Measurements from ENCODE around the gene PHC2. TPM values are rescaled to one million over a fixed set of nuclear protein-coding genes. Genes with fewer than 3 reads are reported as not detected.

PHC2 gene
- total RNA-seq, 4 donors from 2014 or later = 70.2 to 114 (median 77.2) TPM

DNA sequence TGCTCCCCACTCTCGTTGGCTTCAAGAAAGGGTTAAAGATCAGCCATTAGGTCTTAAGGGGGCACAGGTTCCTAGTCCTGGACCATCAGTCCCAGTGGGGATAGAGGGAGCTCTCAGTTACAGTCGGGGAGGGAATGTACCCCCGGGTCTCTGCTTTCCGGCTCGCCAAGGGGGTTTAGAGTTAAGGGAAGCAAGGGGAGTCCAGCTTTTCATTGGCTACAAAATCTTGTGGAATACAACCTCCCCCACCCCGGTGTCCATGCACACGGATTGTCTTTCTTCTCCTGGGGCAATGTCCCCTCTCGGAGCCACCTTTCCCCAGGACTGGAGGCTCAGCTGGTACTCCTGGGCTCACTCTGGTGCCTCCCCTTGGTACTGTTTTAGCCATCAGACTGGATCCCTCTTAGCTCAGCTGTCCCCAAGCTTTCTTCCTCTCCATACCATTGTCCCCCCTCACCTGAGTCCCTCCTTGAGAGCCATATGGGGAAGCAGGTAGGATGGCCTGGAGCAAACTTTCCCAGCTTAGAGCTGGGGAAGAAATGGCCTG, 110.2 kb downstream of the PHC2 start, which contains the start of gene A3GALT2:
Gene A3GALT2, minus strand, starts transcription at position 480 of the 547 bp plus-strand sequence. Its CDS starts 0 bp downstream, at position 480.
- intact Hi-C loops (cut with DNase I; ENCODE audit: low total_unique reads) = no loop called here
- H3K4me3 ChIP-seq (ENCODE audit: low read depth, poor library complexity, severe bottlenecking) = no peak within 1 kb of the TSS
- WGBS, 2 donors = 76% methylated on average over 8 of the region's 8 CpGs
- TF ChIP-seq, protein P1, sequence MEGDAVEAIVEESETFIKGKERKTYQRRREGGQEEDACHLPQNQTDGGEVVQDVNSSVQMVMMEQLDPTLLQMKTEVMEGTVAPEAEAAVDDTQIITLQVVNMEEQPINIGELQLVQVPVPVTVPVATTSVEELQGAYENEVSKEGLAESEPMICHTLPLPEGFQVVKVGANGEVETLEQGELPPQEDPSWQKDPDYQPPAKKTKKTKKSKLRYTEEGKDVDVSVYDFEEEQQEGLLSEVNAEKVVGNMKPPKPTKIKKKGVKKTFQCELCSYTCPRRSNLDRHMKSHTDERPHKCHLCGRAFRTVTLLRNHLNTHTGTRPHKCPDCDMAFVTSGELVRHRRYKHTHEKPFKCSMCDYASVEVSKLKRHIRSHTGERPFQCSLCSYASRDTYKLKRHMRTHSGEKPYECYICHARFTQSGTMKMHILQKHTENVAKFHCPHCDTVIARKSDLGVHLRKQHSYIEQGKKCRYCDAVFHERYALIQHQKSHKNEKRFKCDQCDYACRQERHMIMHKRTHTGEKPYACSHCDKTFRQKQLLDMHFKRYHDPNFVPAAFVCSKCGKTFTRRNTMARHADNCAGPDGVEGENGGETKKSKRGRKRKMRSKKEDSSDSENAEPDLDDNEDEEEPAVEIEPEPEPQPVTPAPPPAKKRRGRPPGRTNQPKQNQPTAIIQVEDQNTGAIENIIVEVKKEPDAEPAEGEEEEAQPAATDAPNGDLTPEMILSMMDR (IDR thresholded peaks at IDR 0.05) = no peak
- no peak for TF ChIP-seq POLR2A (IDR thresholded peaks at IDR 0.05)
- no peak for DNase-seq (ENCODE audit: low spot score in 2 of 2)

- 69 to 70% methylated on average over 12 of the region's 12 CpGs for WGBS, 2 donors
- H3K4me3 ChIP-seq (ENCODE audit: low read depth, poor library complexity, severe bottlenecking) = no peak overlapping the region
- TF ChIP-seq, protein P1 (IDR thresholded peaks at IDR 0.05) = no peak
- TF ChIP-seq POLR2A (IDR thresholded peaks at IDR 0.05) = no peak
- no peak for DNase-seq (ENCODE audit: low spot score in 2 of 2)
- intact Hi-C loops (cut with DNase I; ENCODE audit: low total_unique reads) = no loop called here
Observed at GRCh38 chr1:33319949-33320618, 110.8 kb downstream of the PHC2 start.

DNA sequence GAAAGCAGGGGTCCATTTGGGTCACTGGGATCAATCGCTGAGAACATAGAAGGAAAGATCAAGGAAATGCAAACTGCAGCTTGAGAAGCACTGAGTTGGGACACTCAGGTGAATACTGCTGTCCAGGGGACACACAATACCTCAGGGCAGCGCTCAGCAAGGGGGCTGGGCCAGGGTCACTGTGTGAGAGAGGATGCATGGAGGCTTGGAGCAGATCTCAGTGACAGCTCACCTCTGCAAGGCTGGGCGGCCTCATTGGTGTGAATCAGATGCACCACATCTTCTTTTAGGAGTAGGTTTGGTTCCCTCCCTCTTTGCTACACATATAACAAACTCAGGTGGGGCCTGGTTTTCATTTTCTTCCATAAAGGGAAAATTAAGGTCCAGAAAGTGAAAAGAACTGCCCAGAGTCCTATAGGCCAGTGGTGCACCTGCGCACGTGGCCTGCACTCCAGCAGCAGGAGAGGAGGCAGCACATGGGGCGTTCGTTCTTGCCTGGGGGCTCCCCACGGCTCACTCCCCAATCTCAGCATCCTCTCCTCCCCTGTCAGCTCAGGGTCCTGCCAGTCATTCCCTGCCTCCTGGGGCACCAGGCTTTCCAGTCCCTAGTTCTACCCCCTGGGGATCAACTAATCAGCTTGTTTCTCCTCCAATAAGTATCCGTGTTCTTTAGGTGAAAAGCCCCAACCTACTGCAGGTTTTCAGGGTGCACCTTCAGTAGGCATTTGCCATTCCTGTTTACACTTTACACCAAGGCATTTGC, 111.5 kb downstream of the PHC2 start:
- no peak for DNase-seq (ENCODE audit: low spot score in 2 of 2)
- no peak overlapping the region for H3K4me3 ChIP-seq (ENCODE audit: low read depth, poor library complexity, severe bottlenecking)
- 85 to 87% methylated on average over 9 of the region's 9 CpGs for WGBS, 2 donors
- intact Hi-C loops (cut with DNase I; ENCODE audit: low total_unique reads) = no loop called here
- no peak for TF ChIP-seq POLR2A (IDR thresholded peaks at IDR 0.05)
- TF ChIP-seq, protein P1 (IDR thresholded peaks at IDR 0.05) = no peak

DNA sequence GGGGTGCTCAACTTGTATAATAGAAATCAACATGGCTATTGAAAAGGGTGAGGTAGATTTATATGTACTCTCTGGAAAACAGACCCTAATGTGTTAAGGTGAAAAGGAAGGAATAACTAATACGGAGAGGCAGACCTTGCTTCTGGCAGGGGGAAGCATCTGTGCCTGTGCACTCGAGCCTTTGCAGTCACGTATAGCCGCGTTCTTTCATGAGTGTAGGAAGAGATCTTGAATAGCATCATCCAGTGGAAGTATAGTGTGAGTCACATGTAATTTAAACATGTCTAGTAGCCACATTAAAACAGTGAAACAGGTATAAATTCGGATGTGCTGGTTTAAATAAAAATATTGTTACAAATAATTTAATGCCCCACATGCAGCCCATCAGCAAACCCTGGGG, 112.9 kb downstream of the PHC2 start:
- no peak overlapping the region for H3K4me3 ChIP-seq (ENCODE audit: low read depth, poor library complexity, severe bottlenecking)
- intact Hi-C loops (cut with DNase I; ENCODE audit: low total_unique reads) = no loop called here
- 55 to 64% methylated on average over 6 of the region's 6 CpGs for WGBS, 2 donors
- no peak for TF ChIP-seq POLR2A (IDR thresholded peaks at IDR 0.05)
- TF ChIP-seq, protein P1 (IDR thresholded peaks at IDR 0.05) = no peak
- no peak for DNase-seq (ENCODE audit: low spot score in 2 of 2)

GRCh38 chr1:33317354-33317753, 113.5 kb downstream of the PHC2 start:
- no peak for DNase-seq (ENCODE audit: low spot score in 2 of 2)
- WGBS, 2 donors = 57 to 74% methylated on average over 1 of the region's 1 CpG
- no peak overlapping the region for H3K4me3 ChIP-seq (ENCODE audit: low read depth, poor library complexity, severe bottlenecking)
- intact Hi-C loops (cut with DNase I; ENCODE audit: low total_unique reads) = no loop called here
- TF ChIP-seq, protein P1 (IDR thresholded peaks at IDR 0.05) = no peak

Measured in lower leg skin (tissue), 4 donors.